Keratinocyte (primary cell): ENCODE measurements around the gene GPT2. TPM values are rescaled to one million over a fixed set of nuclear protein-coding genes. Genes with fewer than 3 reads are reported as not detected.

Source experiments
- DNase-seq: peaks from one replicate; pipeline ENCODE4 v3.0.0-alpha.2; 2011; ENCODE audit warnings: low read depth, missing footprints, low spot score
- FAIRE-seq: peaks from 2 replicates; lab custom pipeline; 2011; peaks lifted over from hg19 to GRCh38; lab: Jason Lieb, UNC
- H2AFZ ChIP-seq: 2 replicates; pipeline ENCODE4 v1.6.0; 2012; ENCODE audit warnings: low read length, control low read depth, inconsistent platforms; ENCODE audit not compliant: control insufficient read depth
- H3K27ac ChIP-seq: 2 replicates; pipeline ENCODE4 v1.5.1; 2011; ENCODE audit warnings: low read length; ENCODE audit not compliant: control insufficient read depth, insufficient read depth
- H3K27me3 ChIP-seq: 3 replicates; pipeline ENCODE4 v1.6.0; 2011; ENCODE audit warnings: low read length; ENCODE audit not compliant: control insufficient read depth, insufficient read depth; ENCODE audit errors: extremely low read depth
- H3K36me3 ChIP-seq, 2 experiments: 2 replicates in 1 of 2; 3 replicates in 1 of 2; pipeline ENCODE4 v1.5.1; 2011; ENCODE audit warnings: low read length in 2 of 2, mild to moderate bottlenecking in 1 of 2; ENCODE audit not compliant: control insufficient read depth in 2 of 2, insufficient read depth in 2 of 2; ENCODE audit errors: extremely low read depth in 1 of 2
- H3K4me1 ChIP-seq: 3 replicates; pipeline ENCODE4 v1.5.1; 2011; ENCODE audit warnings: low read length; ENCODE audit not compliant: control insufficient read depth, insufficient read depth; ENCODE audit errors: extremely low read depth
- H3K4me2 ChIP-seq: 3 replicates; pipeline ENCODE4 v1.6.0; 2011; ENCODE audit warnings: low read depth, low read length; ENCODE audit not compliant: control insufficient read depth, insufficient read depth; ENCODE audit errors: extremely low read depth
- H3K4me3 ChIP-seq, 3 experiments: fragments of 200-600 bp in 1 of 3; sonication (generic) in 1 of 3; 2 replicates in 2 of 3; 3 replicates in 1 of 3; pipeline ENCODE4 v1.5.1; 2011 to 2016; ENCODE audit warnings: low read length in 3 of 3, mild to moderate bottlenecking in 3 of 3, control low read depth in 2 of 3, inconsistent platforms in 1 of 3, low read depth in 1 of 3, mixed read lengths in 1 of 3, mixed run types in 1 of 3, moderate library complexity in 1 of 3; ENCODE audit not compliant: control insufficient read depth in 2 of 3, insufficient read depth in 2 of 3; ENCODE audit errors: extremely low read depth in 1 of 3
- H3K79me2 ChIP-seq: 2 replicates; pipeline ENCODE4 v1.6.0; 2012; ENCODE audit warnings: low read length; ENCODE audit not compliant: control insufficient read depth, insufficient read depth
- H3K9ac ChIP-seq: 3 replicates; pipeline ENCODE4 v1.6.0; 2011; ENCODE audit warnings: low read length; ENCODE audit not compliant: control insufficient read depth, insufficient read depth; ENCODE audit errors: extremely low read depth
- H3K9me1 ChIP-seq: 3 replicates; pipeline ENCODE4 v1.6.0; 2011; ENCODE audit warnings: low read length; ENCODE audit not compliant: control insufficient read depth, insufficient read depth; ENCODE audit errors: extremely low read depth
- H3K9me3 ChIP-seq: 2 replicates; pipeline ENCODE4 v1.5.1; 2012; ENCODE audit warnings: low read depth, low read length; ENCODE audit not compliant: control insufficient read depth
- H4K20me1 ChIP-seq: 3 replicates; pipeline ENCODE4 v1.6.0; 2011; ENCODE audit warnings: low read length; ENCODE audit not compliant: control insufficient read depth, insufficient read depth; ENCODE audit errors: extremely low read depth
- CTCF ChIP-seq, 3 experiments: IDR thresholded peaks in 1 of 3; conservative IDR thresholded peaks in 1 of 3; optimal IDR thresholded peaks in 1 of 3; 2 replicates in 2 of 3; 3 replicates in 1 of 3; pipeline versions ENCODE3 to v1.5.1; 2011; ENCODE audit warnings: low read length in 3 of 3, mild to moderate bottlenecking in 3 of 3, moderate library complexity in 2 of 3, control low read depth in 1 of 3, inconsistent platforms in 1 of 3; ENCODE audit not compliant: insufficient read depth in 2 of 3; ENCODE audit errors: extremely low read depth in 1 of 3
- EZH2 ChIP-seq: IDR thresholded peaks from one replicate; pipeline ENCODE4 v1.6.1; 2012; ENCODE audit warnings: inconsistent platforms, mild to moderate bottlenecking, low read length, moderate library complexity
- dilution Hi-C: fragments of 300-500 bp; cut with MboI; formaldehyde crosslinking; loops from one replicate; pipeline ENCODE4 v1.7.0; 2020; ENCODE audit warnings: low sequenced_read_pairs; ENCODE audit not compliant: extremely low pct_ligation_motif_present
- polyA plus RNA-seq, 5 experiments: library from polyadenylated mRNA; depleted of rRNA in 3 of 5; stranded (reverse) in 3 of 5; stranded (forward) in 1 of 5; unstranded in 1 of 5; fragments of >200 nt; gene quantifications; 1 replicate in 1 of 5; 2 replicates in 3 of 5; 3 replicates in 1 of 5; pipeline versions ENCODE4 v1.2.1 to v1.2.3, GENCODE V29; 2011 to 2012; ENCODE audit warnings: missing spikeins in 2 of 5, low read depth in 1 of 5, low replicate concordance in 1 of 5

The GPT2 gene
- polyA plus RNA-seq, 1 donor (not counting 4 experiments of a cell fraction or from before 2014, with no cell fraction given), result 16.1 TPM

- TF ChIP-seq CTCF (optimal IDR thresholded peaks at IDR 0.05 in 1 of 3, IDR thresholded peaks at IDR 0.05 in 1 of 3, conservative IDR thresholded peaks at IDR 0.05 in 1 of 3; ENCODE audit: extremely low read depth in 1 of 3, insufficient read depth in 2 of 3, low read length in 3 of 3), result no peak
- no peak for TF ChIP-seq EZH2
- no peaks in the 10 kb centered on the region for H4K20me1 ChIP-seq
- H3K9me1 ChIP-seq, result no peaks in the 10 kb centered on the region
- peaks cover 7% of the 10 kb centered on the region for H3K79me2 ChIP-seq
- H3K27ac ChIP-seq, result no peak overlapping the region
- no peaks in the 10 kb centered on the region for H3K27me3 ChIP-seq
- no peak for FAIRE-seq
- no peak for DNase-seq
- no peak overlapping the region for H2AFZ ChIP-seq
- peaks cover 9% of the 10 kb centered on the region for H3K4me1 ChIP-seq
- no peak overlapping the region for H3K4me2 ChIP-seq
- no peaks in the 10 kb centered on the region for H3K9me3 ChIP-seq
- H3K36me3 ChIP-seq, result peaks cover 10 to 11% of the 10 kb centered on the region in 2 experiments
- dilution Hi-C loops, result no loop called here
- no peak overlapping the region for H3K9ac ChIP-seq
- no peak overlapping the region for H3K4me3 ChIP-seq
These were observed 13.3 kb downstream of the GPT2 start for GRCh38 chr16:46897471-46897870.

GRCh38 chr16:46898006-46898405 is 13.8 kb downstream of the GPT2 start:
- Histone ChIP-seq H3K27me3 (no peaks in the 10 kb centered on the region), H3K36me3 (peaks cover 10 to 11% of the 10 kb centered on the region in 2 experiments), H3K9me1 (no peaks in the 10 kb centered on the region), H3K9me3 (no peaks in the 10 kb centered on the region), H4K20me1 (no peaks in the 10 kb centered on the region), H3K27ac (no peak overlapping the region), H3K9ac (no peak overlapping the region), H2AFZ (no peak overlapping the region), H3K4me1 (peaks cover 9% of the 10 kb centered on the region), H3K4me2 (no peak overlapping the region), H3K4me3 (no peak overlapping the region), H3K79me2 (peaks cover 7% of the 10 kb centered on the region)
- no peak for DNase-seq
- FAIRE-seq, result no peak
- TF ChIP-seq EZH2, result no peak
- no peak for TF ChIP-seq CTCF (optimal IDR thresholded peaks at IDR 0.05 in 1 of 3, IDR thresholded peaks at IDR 0.05 in 1 of 3, conservative IDR thresholded peaks at IDR 0.05 in 1 of 3; ENCODE audit: extremely low read depth in 1 of 3, insufficient read depth in 2 of 3, low read length in 3 of 3)
- dilution Hi-C loops, result no loop called here
